NT2/D1 (cell line): ENCODE results near the gene CREB3L1.

ENCODE experiments used
- SUZ12 ChIP-seq: IDR thresholded peaks from 2 replicates; pipeline ENCODE4 v1.6.1; 2011; ENCODE audit not compliant: insufficient read length, insufficient read depth; ENCODE audit errors: extremely low read depth
- YY1 ChIP-seq: IDR thresholded peaks from 2 replicates; pipeline ENCODE4 v1.6.1; 2011; ENCODE audit not compliant: insufficient read length, insufficient read depth
- ZNF274 ChIP-seq: IDR thresholded peaks from 2 replicates; pipeline ENCODE4 v1.6.1; 2011; ENCODE audit warnings: mild to moderate bottlenecking, low read depth, low read length

DNA sequence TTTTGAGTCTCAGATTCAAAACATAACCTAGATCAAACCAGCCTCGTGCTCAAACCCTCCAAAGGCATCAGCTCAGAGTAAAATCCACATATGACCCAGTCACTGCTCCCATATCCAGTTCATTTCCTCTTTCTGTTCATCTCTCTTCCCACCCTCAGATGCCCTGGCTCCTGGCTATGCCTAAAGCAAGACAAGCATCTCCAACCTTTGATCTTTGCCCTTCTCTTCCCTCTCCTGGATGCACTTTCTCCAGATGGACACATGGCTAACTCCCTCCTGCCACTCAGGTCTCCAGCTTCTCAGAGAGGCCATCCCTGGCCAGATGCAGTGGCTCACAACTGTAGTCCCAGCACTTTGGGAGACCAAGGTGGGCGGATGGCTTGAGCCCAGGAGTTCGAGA is 14.3 kb upstream of the CREB3L1 start:
- TF ChIP-seq YY1 (no peak), ZNF274 (no peak), SUZ12 (no peak)
